DMS53 treated with DMSO at 0.1 percent for 48 hours (cell line): ENCODE results near the gene TESK2.

Experiments
- DNase-seq: peaks from one replicate; lab custom pipeline; 2025; ENCODE audit not compliant: unreplicated experiment; lab: John Stamatoyannopoulos, UW

The TESK2 gene

GRCh38 chr1:45306319-45306718 lies 184.6 kb downstream of the TESK2 start:
- DNase-seq: no peak

GRCh38 chr1:45305231-45305630 lies 185.7 kb downstream of the TESK2 start:
- DNase-seq: no peak

GRCh38 chr1:45304311-45305081 lies 186.5 kb downstream of the TESK2 start:
- DNase-seq: no peak

GRCh38 chr1:45303520-45304310 lies 187.2 kb downstream of the TESK2 start:
- peak; percentile 91 for DNase-seq

GRCh38 chr1:45302505-45303150 lies 188.3 kb downstream of the TESK2 start:
- no peak for DNase-seq

GRCh38 chr1:45300669-45300997 lies 190.3 kb downstream of the TESK2 start:
- no peak for DNase-seq

GRCh38 chr1:45299981-45300668 lies 190.8 kb downstream of the TESK2 start:
- peak; percentile 83 for DNase-seq

- DNase-seq: no peak
These were observed 191.7 kb downstream of the TESK2 start for GRCh38 chr1:45299296-45299695.

GRCh38 chr1:45297666-45298356 lies 193.2 kb downstream of the TESK2 start:
- DNase-seq: peak; percentile 31
